Erythroblast (primary cell): ENCODE results near the gene ALS2.

ENCODE experiments used
- GATA1 ChIP-seq: IDR thresholded peaks from 2 replicates; pipeline ENCODE4 v1.6.1; 2011; ENCODE audit warnings: low read depth, mild to moderate bottlenecking, control low read depth, low read length, moderate library complexity
- POLR2A ChIP-seq: IDR thresholded peaks from 2 replicates; pipeline ENCODE4 v1.6.1; 2011; ENCODE audit warnings: mild to moderate bottlenecking, low read length

DNA sequence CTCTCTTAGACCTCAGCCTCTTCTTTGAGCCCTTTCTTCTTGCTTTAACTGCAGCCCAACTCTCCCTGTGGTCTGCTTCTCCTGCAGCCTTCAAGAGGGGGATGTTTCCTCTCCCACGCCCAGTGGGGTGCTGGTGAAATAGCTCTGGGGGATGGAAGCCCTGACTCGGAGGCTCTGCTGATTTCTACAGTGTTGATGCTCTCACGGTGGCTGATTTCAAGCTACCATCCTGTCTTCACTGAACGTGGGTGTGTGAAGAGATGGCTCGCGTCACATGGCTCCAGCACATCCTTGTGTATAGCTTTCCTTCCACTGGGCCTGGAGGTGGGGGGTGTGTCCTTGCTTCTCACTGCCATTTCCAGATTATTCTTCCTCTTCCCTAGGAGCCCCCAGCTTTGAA, 102.3 kb downstream of the ALS2 start:
- TF ChIP-seq POLR2A (no peak), GATA1 (no peak)
